HG02870 (cell line): ENCODE data around the gene INTS4.
"Not testable (repeated sequence)": the region's sequence is repeated elsewhere in the genome, so short reads cannot be mapped to it uniquely, and the experiment has no call there.

Experiments
- ATAC-seq: cut with Tn5 transposase; IDR thresholded peaks from one replicate; pipeline ENCODE4 v1.9.1; 2021; ENCODE audit warnings: mild to moderate bottlenecking, moderate library complexity; ENCODE audit not compliant: unreplicated experiment

Gene INTS4

DNA sequence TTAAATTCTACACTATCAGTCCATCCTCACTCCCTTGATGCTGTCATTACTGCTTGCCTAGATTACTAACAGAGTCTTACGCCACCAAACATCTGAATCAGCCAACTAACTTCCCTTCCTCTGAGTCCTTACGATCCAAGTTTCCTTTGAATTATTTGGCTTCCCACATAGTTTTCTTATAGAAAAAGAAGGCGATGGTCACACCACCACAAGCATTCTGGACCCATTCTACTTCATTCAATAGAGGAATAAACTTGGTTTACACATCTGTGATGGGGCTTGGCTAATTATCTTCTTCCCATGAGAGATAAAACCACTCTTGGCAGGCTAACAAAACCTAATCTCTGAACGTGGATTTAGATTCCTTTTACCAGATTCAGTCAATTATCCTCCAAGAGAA lies 35.0 kb downstream of the INTS4 start:
- ATAC-seq: no peak

DNA sequence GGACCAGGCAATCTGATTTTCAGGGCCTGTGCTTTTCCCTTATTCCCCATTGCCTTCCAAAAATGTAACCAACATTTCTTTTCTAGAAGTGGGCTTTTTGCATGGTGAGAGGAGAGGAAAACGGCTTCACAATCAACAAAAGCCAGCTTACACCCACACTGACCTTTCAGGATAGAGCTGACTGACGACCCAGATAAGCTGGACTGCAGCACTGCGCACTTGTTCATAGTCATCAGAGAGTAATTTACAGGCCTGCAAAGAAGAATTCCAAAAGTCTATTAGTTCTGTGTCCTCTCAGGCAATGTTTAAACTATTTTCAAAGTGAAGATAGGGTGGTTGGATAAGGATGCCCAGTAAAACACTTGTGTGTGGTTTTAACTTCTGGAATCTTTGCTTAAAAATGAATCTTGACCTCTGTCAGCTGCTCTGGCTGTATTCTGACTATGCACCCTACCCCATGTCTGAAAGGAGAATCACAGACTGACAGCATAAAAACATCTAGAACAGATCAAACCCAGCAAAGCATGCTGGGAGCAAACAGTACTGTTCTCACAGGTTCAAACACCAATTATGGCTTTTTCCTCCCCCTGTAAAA lies 35.8 kb downstream of the INTS4 start:
- not testable (repeated sequence) for ATAC-seq

DNA sequence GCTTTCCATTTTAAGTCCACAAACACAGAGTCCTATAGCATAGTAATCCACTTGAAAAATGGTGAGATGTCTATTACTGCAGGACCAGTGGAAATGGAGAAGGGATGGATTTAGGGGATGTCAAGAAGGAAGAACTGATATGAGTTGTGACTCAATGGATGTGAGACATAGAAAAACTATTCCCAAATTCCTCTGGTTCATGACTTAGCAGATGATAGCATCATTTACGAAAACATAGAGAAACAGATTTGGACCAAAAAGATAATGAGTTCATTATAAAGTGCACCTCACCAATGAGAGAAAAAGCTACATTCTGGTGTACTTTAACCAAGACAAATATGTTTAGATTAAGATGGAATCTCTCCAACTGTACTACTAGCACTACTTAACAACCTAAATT lies 51.2 kb downstream of the INTS4 start:
- ATAC-seq: not testable (repeated sequence)

DNA sequence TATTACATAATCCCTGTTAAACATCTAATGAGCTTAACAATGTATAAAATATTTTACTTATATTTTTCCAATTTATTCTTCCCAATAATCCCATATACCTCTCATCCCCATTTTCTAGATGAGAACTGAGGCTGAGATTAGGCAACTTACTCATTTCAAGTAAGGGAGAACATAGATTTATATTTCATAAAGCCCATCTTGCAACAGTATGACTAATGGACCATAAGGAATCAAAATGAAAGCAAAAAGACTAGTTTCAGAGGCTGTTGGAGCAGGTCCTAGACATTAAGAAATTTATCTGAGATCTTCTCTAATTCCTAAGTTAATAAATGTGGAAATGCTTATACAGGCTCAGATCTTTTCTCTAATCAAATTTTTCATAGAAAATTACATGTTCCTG lies 52.0 kb downstream of the INTS4 start:
- not testable (repeated sequence) for ATAC-seq

DNA sequence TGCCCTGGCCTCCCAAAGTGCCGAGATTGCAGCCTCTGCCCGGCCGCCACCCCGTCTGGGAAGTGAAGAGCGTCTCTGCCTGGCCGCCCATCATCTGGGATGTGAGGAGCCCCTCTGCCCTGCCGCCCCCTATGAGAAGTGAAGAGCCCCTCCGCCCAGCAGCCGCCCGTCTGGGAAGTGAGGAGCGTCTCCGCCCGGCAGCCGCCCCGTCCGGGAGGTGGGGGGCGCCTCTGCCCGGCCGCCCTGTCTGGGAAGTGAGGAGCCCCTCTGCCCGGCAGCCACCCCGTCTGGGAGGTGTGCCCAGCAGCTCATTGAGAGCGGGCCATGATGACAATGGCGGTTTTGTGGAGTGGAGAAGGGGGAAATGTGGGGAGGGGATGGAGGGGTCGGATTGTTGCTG lies 60.9 kb downstream of the INTS4 start:
- ATAC-seq: not testable (repeated sequence)

DNA sequence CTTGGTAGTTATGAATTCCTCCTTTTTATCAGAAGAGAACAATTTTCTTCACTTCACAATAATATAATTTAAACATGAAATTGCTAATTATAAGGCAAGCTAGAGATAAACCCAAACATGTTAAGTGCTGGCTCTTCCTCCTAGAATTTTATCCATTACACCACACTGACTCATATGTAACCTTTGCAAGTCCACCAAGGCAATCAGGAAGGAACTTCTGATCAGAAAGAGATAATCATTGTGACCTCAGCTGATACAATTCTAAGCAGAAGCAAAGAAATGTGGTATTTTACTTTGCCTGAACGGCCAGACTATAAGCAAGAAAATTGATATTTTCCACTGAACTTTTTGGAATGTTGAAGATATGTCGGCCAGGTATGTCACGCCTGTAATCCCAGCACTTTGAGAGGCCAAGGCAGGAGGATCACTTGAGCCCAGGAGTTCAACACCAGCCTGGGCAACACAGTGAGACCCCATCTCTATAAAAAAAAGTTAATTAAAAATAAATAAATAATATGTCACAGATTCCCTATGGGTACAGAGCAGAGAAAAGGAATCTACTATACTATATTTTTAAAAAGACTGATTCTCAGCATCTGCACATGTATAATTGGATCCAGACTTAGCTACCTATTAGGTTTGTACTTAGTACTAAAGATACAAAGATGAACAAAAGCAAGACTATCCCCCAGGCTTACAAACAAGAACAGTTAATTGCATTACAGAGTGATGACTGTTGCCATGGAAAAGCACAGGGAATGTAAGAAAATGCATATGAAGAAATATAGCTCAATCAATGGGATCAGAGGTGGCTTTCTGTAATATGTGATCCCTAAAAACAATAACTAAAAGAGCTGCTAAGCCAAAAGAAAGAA lies 63.9 kb downstream of the INTS4 start:
- not testable (repeated sequence) for ATAC-seq

DNA sequence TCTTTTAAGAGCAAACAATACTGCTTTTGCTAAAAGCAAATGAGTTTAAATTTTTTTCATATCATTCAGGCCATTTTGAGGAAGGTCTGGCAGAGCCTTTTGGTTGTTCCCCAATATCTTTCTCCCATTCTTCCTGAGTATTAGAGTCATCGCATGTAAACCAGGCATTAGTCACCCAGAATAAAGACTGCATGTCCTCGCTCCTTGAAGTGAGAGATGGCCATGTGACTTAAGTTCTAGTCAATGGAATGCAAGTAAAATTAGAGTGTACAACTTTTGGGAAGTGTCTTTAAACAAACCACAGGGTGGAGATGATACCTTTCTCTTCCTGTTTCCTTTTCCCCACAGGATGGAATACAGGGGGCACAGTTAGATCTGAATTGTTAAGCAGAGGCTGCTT lies 76.8 kb downstream of the INTS4 start:
- not testable (repeated sequence) for ATAC-seq

DNA sequence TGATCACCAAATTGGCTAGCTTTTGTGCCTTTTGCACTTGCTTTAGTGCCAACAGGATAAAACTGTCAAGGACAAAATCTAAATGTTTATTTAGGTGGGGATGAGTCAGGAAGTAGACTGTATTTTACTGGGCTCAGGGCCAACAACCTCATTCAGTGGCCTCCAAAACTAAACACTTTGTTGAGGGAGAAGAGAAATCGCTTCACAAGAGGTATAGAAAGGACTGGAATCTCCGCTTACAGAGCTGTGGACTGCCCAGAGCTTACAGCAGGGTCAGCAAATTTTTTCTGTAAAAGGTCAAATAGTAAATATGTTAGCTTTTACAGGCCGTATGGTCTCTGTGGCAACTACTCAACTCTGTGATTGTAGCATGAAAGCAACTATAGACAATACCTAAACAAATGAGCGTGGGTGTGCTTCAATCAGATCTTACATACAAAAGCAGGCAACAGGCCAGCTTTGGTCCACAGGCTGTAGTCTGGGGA lies 80.1 kb downstream of the INTS4 start:
- not testable (repeated sequence) for ATAC-seq

DNA sequence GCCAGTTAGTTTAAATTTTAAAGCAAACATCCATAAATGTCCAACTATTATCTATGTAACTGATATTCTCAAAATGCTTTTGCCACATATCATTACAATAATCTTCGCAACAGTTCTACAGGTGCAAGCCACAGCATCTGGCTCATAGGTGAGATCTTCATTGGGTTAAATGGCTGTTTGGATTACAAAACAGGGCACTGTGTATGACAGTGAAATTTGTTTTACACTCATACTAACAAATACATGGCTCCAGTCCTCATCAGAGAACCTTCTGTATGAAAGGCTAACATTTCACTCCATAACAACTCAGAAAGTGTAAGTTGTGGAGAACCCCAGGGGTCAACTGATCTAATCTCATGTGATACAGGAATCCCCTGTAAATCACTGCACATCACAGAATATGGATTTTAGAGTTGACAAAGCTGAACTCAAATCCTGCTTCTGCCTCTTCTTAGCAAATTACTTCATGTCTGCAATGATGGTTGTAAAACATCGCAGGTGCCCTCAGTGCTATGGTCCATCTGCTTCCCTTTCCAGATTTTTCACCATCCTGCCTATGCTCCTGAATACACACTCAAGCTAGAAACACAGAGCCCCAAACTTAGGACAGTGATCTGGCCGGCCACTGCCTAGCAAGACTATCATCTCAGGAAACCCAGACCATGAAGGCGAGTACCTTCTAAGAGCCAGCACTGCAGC lies 80.7 kb downstream of the INTS4 start:
- not testable (repeated sequence) for ATAC-seq

DNA sequence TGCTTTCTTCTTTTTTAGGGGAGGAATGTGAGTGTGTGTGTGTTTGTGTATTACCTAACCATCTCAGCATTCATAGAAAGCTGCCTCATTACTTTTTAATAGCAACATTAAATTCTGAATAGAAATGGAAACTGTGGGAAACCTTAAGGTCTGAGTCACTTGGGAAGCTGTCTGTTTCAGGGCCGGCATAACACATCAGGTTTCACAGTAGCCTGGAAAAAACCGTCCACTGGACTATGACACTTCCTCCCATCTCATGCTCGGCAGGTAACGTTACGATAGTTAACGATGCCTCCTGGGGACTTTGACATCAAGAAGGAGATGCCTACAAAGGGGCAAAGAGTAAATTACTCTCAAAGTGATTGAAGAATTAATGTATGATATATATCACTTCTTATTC lies 83.6 kb downstream of the INTS4 start:
- not testable (repeated sequence) for ATAC-seq

DNA sequence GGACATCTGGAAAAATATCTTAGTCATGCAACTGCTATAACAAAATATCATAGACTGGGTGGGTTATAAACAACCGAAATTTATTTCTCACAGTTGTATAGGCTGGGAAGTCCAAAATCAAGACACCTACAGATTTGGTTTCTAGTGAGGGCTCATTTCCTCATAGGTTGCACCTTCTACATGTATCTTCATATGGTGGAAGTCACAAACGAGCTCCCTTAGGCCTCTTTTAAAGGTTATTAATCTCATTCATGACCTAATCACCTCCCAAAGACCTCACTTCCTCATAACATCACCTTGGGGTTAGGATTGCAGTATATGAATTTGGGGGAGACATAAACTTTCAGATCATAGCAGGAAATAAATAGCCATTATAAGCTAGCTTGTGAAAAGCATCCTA lies 85.2 kb downstream of the INTS4 start:
- ATAC-seq: no peak

DNA sequence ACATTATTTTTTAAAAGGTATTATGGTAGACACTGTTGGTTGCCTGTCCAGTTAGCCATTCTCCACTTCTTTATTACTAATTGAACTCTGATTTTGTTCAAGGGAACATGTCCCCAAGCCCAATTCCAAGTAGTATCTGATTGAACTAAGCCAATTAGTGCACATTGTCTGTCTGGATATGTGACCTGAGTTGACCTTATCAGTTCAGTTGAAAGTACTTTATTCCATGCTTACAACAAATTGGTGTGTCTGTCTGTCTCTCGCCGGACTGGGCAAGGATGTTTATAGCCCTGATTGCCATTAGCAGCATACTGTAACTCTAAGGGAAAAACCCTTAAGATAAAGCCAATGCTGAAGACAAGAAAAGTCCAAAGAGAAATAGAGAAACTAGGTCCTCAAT lies 85.6 kb downstream of the INTS4 start:
- ATAC-seq: no peak

DNA sequence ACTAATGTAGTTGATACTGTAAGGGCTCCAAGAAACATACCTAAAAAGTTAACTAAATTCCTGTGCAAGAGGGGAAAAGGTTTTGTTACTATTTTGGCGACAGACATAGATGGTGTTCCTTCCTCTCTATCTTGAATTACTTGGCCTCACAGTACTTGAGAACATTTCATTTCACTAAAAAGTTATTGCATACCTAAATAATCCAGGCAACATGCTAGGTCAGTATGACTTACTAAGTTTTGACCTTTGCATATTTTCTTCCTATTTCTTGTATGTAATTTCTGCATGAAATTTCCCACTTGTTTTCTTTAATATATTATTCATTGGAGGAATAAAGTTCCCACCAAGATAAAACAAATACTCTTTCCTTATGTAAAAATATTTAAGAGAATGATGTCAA lies 99.5 kb downstream of the INTS4 start:
- not testable (repeated sequence) for ATAC-seq

DNA sequence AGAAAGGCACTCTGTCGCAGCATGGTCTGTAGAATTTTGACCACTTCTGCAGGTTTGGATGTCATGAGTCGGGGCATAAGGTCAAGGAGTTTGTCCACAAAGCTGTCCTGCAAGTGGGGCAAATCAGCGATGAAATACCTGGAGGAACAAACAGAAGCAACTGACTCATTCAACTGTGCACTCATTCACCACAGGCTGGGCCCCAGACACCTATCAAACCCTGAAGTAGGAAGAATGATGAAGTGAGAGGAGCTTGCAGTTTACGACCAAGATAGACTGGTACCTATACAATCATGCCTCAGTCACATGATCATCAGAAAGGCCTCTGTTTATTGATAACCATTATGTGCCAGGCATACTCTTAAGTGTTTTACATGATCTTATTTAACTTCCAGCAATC lies 102.8 kb downstream of the INTS4 start:
- not testable (repeated sequence) for ATAC-seq

DNA sequence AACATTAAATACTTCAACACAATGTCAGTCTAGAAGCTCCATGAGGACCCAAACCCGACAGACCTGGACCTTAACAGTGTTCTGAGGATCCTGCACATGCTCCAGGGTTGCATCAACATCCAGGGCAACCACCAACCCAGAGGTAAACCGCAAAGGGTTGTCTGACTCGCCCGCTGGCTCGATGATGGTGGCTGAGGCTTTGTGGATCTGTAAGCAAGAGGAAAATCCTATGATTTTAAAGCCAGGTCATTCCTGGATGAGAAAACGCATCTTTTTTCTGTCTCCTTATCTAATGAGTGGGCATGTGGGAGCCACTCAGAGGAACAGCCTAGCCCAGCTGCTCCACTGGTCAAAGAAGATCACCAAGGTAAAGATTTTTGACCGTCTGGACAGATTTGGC lies 103.2 kb downstream of the INTS4 start:
- ATAC-seq: not testable (repeated sequence)

DNA sequence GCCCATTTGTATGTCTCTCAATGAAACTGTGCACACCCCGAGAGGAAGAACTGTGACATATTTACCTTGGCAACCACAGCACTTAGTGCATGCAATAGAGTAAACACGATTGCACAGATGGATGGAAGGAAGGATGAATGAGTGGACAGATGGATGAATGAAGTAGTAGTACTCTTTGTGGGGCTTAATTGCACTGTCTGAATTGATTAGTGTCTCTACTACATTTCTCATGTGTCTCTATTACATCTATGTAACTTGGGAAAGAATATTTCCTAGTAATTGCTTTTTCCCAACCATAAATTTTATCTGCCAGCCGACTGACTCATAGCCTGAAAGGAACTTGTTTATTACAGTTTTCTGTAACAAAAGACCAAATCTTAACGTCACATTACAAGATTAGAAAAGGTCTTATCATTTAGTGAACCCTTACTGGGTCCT lies 103.8 kb downstream of the INTS4 start:
- ATAC-seq: not testable (repeated sequence)

DNA sequence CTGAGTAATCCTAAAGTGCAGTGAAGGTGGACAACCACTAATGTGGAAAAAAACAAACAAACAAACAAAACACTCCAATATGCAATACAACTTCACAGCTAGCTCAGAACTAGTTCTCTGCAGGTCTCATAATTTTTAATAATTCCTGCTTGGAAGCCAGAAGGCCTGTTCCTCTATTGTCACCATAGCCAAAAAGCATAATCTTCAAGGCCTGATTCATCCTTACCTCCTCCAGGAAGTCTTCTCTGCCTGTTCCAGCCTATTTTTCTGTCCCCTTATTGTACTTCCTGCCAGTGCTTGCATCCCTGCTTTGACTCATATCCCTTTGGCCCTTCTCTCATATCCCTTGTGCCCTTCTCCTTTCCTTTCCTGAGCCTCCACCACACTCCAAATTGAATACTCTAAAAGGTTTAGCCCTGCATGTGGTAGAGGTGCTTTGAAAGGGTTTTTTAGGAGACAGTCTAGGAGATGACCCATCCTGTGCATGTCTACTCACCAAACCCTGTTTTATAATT lies 104.3 kb downstream of the INTS4 start:
- ATAC-seq: not testable (repeated sequence)

DNA sequence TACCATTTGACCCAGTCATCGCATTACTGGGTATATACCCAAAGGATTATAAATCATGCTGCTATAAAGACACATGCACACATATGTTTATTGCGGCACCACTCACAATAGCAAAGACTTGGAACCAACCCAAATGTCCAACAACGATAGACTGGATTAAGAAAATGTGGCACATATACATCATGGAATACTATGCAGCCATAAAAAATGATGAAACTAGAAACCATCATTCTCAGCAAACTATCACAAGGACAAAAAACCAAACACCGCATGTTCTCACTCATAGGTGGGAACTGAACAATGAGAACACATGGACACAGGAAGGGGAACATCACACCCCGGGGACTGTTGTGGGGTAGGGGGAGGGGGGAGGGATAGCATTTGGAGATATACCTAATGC lies 105.4 kb downstream of the INTS4 start:
- ATAC-seq: not testable (repeated sequence)

DNA sequence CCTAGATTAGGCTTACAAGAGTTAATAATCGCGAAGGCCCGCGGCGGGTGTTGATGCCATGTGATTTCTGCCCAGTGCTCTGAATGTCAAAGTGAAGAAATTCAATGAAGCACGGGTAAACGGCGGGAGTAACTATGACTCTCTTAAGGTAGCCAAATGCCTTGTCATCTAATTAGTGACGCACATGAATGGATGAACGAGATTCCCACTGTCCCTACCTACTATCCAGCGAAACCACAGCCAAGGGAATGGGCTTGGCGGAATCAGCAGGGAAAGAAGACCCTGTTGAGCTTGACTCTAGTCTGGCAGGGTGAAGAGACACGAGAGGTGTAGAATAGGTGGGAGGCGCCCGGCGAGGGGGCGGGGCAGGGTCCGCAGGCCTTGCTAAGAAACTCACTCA lies 108.1 kb downstream of the INTS4 start:
- ATAC-seq: no peak

DNA sequence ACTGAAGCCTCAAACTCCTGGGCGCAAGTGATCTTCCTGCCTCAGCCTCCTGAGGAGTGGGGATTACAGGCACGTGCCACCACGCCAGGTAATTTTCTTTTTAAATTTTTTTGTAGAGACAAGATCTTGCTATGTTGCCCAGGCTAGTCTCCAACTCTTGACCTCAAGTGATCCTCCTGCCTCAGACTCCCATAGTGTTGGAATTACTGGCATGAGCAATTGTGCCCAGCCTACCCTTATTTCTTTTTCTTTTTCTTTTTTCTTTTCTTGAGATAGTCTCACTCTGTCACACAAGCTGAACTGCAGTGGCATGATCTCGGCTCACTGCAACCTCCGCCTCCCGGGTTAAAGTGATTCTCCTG lies 109.7 kb downstream of the INTS4 start:
- ATAC-seq: no peak

DNA sequence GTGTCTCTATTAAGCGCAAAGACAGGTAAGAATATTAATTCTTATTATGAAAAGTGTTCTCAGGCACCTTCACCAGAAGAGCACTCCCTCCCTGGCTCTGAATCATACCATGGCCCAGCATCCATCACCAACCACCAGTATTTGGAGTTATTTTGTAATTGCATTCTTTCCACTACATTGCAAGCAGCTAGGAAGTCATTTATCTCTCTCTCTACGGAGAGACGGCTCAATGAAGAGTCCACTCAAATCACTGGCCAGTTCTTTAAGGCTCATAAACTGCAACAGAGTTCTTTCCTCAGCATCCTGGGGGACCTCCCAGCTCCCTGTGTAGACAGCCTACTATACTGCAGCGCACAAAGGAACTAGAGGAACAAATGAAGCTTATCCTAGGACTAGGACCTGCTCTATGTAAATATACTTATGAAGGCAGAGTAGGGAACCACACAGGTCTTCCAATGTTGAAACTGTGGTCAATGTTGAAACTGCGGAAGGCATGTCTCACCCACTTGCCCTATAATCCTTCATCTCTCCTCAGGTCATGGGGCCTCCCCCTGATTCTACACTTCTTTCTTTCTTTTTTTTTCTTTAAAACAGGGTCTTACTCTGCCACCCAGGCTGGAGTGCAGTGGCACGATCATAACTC lies 110.2 kb downstream of the INTS4 start:
- no peak for ATAC-seq
